Retinal pigment epithelial cell (primary cell): Measurements from ENCODE around the gene ZNF423.

Experiments
- DNase-seq: peaks from one replicate; pipeline ENCODE4 v3.0.0-alpha.2; 2010; ENCODE audit warnings: low read depth
- H3K4me3 ChIP-seq: 2 replicates; pipeline ENCODE4 v1.5.1; 2011; ENCODE audit warnings: mild to moderate bottlenecking, low read length, control low read depth, moderate library complexity
- CTCF ChIP-seq: conservative IDR thresholded peaks from 2 replicates; pipeline ENCODE4 v1.5.1; 2011; ENCODE audit warnings: low read depth, low read length, control low read depth, inconsistent platforms

ZNF423 gene

GRCh38 chr16:49556606-49557446, 299.1 kb downstream of the ZNF423 start:
- TF ChIP-seq CTCF: peak; percentile 71
- H3K4me3 ChIP-seq: no peak overlapping the region
- DNase-seq: peak; percentile 16

GRCh38 chr16:49556249-49556605, 299.7 kb downstream of the ZNF423 start:
- DNase-seq: no peak
- no peak overlapping the region for H3K4me3 ChIP-seq
- TF ChIP-seq CTCF: no peak

- no peak for TF ChIP-seq CTCF
- no peak for DNase-seq
- H3K4me3 ChIP-seq: no peak overlapping the region
Measured at GRCh38 chr16:49554681-49555080, 301.2 kb downstream of the ZNF423 start.

GRCh38 chr16:49552313-49552928, 303.5 kb downstream of the ZNF423 start:
- H3K4me3 ChIP-seq: no peak overlapping the region
- DNase-seq: no peak
- no peak for TF ChIP-seq CTCF

GRCh38 chr16:49550666-49551065, 305.2 kb downstream of the ZNF423 start:
- H3K4me3 ChIP-seq: no peak overlapping the region
- DNase-seq: no peak
- TF ChIP-seq CTCF: no peak

GRCh38 chr16:49550140-49550539, 305.8 kb downstream of the ZNF423 start:
- TF ChIP-seq CTCF: no peak
- DNase-seq: no peak

More at GRCh38 chr16:49550140-49550539, 305.8 kb downstream of the ZNF423 start:
- no peak overlapping the region for H3K4me3 ChIP-seq
